ENCODE data around the gene SLMAP. TPM values are rescaled to one million over a fixed set of nuclear protein-coding genes. Genes with fewer than 3 reads are reported as not detected.
A peak's percentile ranks its signal among the peaks of the same experiment; 100 is the strongest.

The SLMAP gene
- total RNA-seq, 1 donor from 2014 or later, result 71.4 TPM

GRCh38 chr3:57784089-57784735 is 28.1 kb downstream of the SLMAP start:
- peaks cover 90% of the 10 kb centered on the region for H3K79me2 ChIP-seq (ENCODE audit: insufficient read depth, low read length)
- H3K27ac Mint-ChIP-seq (ENCODE audit: unreplicated experiment), result no peak overlapping the region

GRCh38 chr3:57785446-57785845 is 29.3 kb downstream of the SLMAP start:
- H3K36me3 Mint-ChIP-seq (ENCODE audit: low read depth, unreplicated experiment), result no peaks in the 10 kb centered on the region
- no peak overlapping the region for H3K9ac ChIP-seq (ENCODE audit: low read length)
- TF ChIP-seq CTCF (IDR thresholded peaks at IDR 0.05; ENCODE audit: insufficient read depth, low read depth, low read length) (no peak), EZH2 (IDR thresholded peaks at IDR 0.05; ENCODE audit: insufficient read depth, low read length) (no peak)
- H3K4me1 ChIP-seq (ENCODE audit: insufficient read depth, low read length), result no peaks in the 10 kb centered on the region
- H4K20me1 ChIP-seq (ENCODE audit: insufficient read depth, low read length), result peaks cover 69% of the 10 kb centered on the region
- no peak overlapping the region for H3K4me3 ChIP-seq (ENCODE audit: insufficient read depth, low read depth, low read length)
- no peaks in the 10 kb centered on the region for H3K9me3 Mint-ChIP-seq (ENCODE audit: unreplicated experiment)
- H2AFZ ChIP-seq (ENCODE audit: low read depth, low read length), result no peak overlapping the region
- H3K27ac Mint-ChIP-seq (ENCODE audit: unreplicated experiment), result no peak overlapping the region
- no peaks in the 10 kb centered on the region for H3K27me3 Mint-ChIP-seq (ENCODE audit: low read depth, unreplicated experiment)
- FAIRE-seq, result no peak
- no peak overlapping the region for H3K27ac ChIP-seq (ENCODE audit: low read depth, low read length)
- no peaks in the 10 kb centered on the region for H3K27me3 ChIP-seq (ENCODE audit: insufficient read depth, low read length)
- no peaks in the 10 kb centered on the region for H3K36me3 ChIP-seq (ENCODE audit: insufficient read depth, low read length)
- peaks cover 5% of the 10 kb centered on the region for H3K4me1 Mint-ChIP-seq (ENCODE audit: low read depth, unreplicated experiment)
- H3K9me3 ChIP-seq (ENCODE audit: insufficient read depth, low read depth, low read length), result no peaks in the 10 kb centered on the region
- H3K4me2 ChIP-seq (ENCODE audit: low read length), result no peak overlapping the region
- H3K79me2 ChIP-seq (ENCODE audit: insufficient read depth, low read length), result peaks cover 87% of the 10 kb centered on the region
- no peak overlapping the region for H3K4me3 Mint-ChIP-seq (ENCODE audit: unreplicated experiment)
- DNase-seq (ENCODE audit: low read depth), result no peak

More at GRCh38 chr3:57784089-57784735, 28.1 kb downstream of the SLMAP start:
- H3K4me2 ChIP-seq (ENCODE audit: low read length), result no peak overlapping the region
- no peaks in the 10 kb centered on the region for H3K9me3 ChIP-seq (ENCODE audit: insufficient read depth, low read depth, low read length)
- H3K36me3 ChIP-seq (ENCODE audit: insufficient read depth, low read length), result no peaks in the 10 kb centered on the region
- no peaks in the 10 kb centered on the region for H3K27me3 ChIP-seq (ENCODE audit: insufficient read depth, low read length)
- H3K27ac ChIP-seq (ENCODE audit: low read depth, low read length), result no peak overlapping the region
- Mint-ChIP-seq H3K36me3 (ENCODE audit: low read depth, unreplicated experiment) (no peaks in the 10 kb centered on the region), H3K4me1 (ENCODE audit: low read depth, unreplicated experiment) (peaks cover 5% of the 10 kb centered on the region), H3K27me3 (ENCODE audit: low read depth, unreplicated experiment) (no peaks in the 10 kb centered on the region), H3K9me3 (ENCODE audit: unreplicated experiment) (no peaks in the 10 kb centered on the region), H3K4me3 (ENCODE audit: unreplicated experiment) (no peak overlapping the region)
- H3K4me3 ChIP-seq (ENCODE audit: insufficient read depth, low read depth, low read length), result no peak overlapping the region
- H4K20me1 ChIP-seq (ENCODE audit: insufficient read depth, low read length), result peaks cover 65% of the 10 kb centered on the region
- no peaks in the 10 kb centered on the region for H3K4me1 ChIP-seq (ENCODE audit: insufficient read depth, low read length)
- no peak overlapping the region for H3K9ac ChIP-seq (ENCODE audit: low read length)
- no peak for TF ChIP-seq EZH2 (IDR thresholded peaks at IDR 0.05; ENCODE audit: insufficient read depth, low read length)
- TF ChIP-seq CTCF (IDR thresholded peaks at IDR 0.05; ENCODE audit: insufficient read depth, low read depth, low read length), result no peak
- no peak for DNase-seq (ENCODE audit: low read depth)
- no peak overlapping the region for H2AFZ ChIP-seq (ENCODE audit: low read depth, low read length)
- no peak for FAIRE-seq

DNA sequence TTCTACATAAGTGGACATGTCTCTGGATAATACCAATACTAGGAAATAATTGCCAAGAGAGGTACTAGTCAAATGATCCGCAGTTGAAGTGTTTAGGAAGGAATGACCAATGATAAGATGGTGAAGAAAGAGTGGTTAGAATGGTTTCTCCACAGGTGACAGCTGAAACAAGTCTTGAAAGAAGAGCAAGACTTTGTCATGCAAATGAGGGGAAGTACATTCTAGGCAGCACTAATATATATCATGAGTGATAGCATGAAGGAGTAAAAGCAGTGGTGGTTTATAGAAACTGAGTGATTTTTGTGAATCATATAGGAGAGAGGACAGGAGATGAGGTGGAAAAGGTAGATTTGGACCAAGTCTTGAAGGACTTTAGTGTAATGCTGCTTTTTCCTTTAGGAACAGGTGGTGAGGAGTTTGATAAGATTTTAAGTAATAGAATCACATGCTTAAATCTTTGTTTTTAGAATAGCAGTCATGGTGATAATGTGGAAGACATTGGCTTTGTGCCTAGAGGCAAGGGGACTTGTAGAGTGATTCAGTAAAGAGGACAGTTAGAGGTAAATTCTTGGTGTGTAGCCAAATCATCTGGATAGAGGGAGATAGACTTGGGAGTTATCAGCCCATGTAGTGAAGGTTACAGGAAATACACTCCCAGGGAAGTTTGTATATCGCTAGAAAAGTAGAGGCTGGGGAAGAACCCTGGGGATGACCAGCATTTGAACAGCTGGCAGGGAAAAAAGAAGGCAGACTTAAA is 31.9 kb downstream of the SLMAP start:
- Mint-ChIP-seq H3K27ac (ENCODE audit: unreplicated experiment) (no peak overlapping the region), H3K4me3 (ENCODE audit: unreplicated experiment) (no peak overlapping the region), H3K36me3 (ENCODE audit: low read depth, unreplicated experiment) (no peaks in the 10 kb centered on the region), H3K27me3 (ENCODE audit: low read depth, unreplicated experiment) (no peaks in the 10 kb centered on the region), H3K4me1 (ENCODE audit: low read depth, unreplicated experiment) (peaks cover 5% of the 10 kb centered on the region), H3K9me3 (ENCODE audit: unreplicated experiment) (no peaks in the 10 kb centered on the region)
- DNase-seq (ENCODE audit: low read depth) (peak; percentile 45), FAIRE-seq (no peak)
- Histone ChIP-seq H3K9ac (ENCODE audit: low read length) (no peak overlapping the region), H3K4me1 (ENCODE audit: insufficient read depth, low read length) (no peaks in the 10 kb centered on the region), H4K20me1 (ENCODE audit: insufficient read depth, low read length) (peaks cover 59% of the 10 kb centered on the region), H3K36me3 (ENCODE audit: insufficient read depth, low read length) (no peaks in the 10 kb centered on the region), H3K4me3 (ENCODE audit: insufficient read depth, low read depth, low read length) (no peak overlapping the region), H3K27me3 (ENCODE audit: insufficient read depth, low read length) (no peaks in the 10 kb centered on the region), H3K9me3 (ENCODE audit: insufficient read depth, low read depth, low read length) (no peaks in the 10 kb centered on the region), H3K4me2 (ENCODE audit: low read length) (no peak overlapping the region), H2AFZ (ENCODE audit: low read depth, low read length) (no peak overlapping the region), H3K27ac (ENCODE audit: low read depth, low read length) (no peak overlapping the region), H3K79me2 (ENCODE audit: insufficient read depth, low read length) (peaks cover 89% of the 10 kb centered on the region)
- TF ChIP-seq CTCF (IDR thresholded peaks at IDR 0.05; ENCODE audit: insufficient read depth, low read depth, low read length), result no peak
- no peak for TF ChIP-seq EZH2 (IDR thresholded peaks at IDR 0.05; ENCODE audit: insufficient read depth, low read length)
